ENCODE measurements around the gene PPP1R14D. TPM values are rescaled to one million over a fixed set of nuclear protein-coding genes. Genes with fewer than 3 reads are reported as not detected.

Gene PPP1R14D
- total and polyA plus RNA-seq, 2 donors (not counting 3 experiments of a cell fraction or from before 2014, with no cell fraction given) = not detected

DNA sequence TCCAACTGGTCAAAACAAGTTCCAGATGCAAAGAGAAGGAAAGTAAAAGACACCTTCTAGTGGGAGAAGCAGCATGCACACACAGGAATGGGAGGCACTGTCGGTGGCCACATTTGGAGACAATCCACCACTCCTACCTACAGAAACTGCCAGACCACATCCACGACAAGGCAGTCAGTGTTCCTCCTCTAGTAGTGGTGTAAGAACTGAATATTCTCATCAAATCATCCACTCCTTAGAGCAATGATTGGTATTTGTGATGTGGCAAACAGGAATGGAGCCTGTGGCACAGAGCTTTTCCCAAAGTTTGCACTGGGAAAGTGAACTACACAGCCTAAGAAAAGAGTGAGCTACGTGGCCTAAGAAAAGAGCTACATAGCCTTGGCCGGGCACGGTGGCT, 10.2 kb upstream of the PPP1R14D start:
- ChIA-PET CTCF (interaction anchor here (1.0 to 8.3 kb wide), 3 partner anchors 9 to 19 kb away, joined by 3 to 71 read pairs (median 3); partner anchors contain the start of gene PPP1R14D), POLR2A (no interaction called here)
- no peak for FAIRE-seq
- H3K9me1 ChIP-seq (replicated peaks; ENCODE audit: control insufficient read depth, extremely low read depth, insufficient read depth, low read length) = no peaks in the 10 kb centered on the region
- BruUV-seq (replicated peaks) = no TSS peak
- intact Hi-C loops (cut with micrococcal nuclease) (no loop called here), dilution Hi-C loops (cut with MboI; ENCODE audit: extremely low pct_ligation_motif_present, low sequenced_read_pairs) (no loop called here)
- H3K9me3 ChIP-seq (replicated peaks; ENCODE audit: control insufficient read depth, insufficient read depth, low read length) = no peaks in the 10 kb centered on the region
- no peak overlapping the region for H3K9ac ChIP-seq (replicated peaks; ENCODE audit: extremely low read depth, insufficient read depth, low read length)
- H3K4me3 ChIP-seq (replicated peaks in 1 of 3; ENCODE audit: insufficient read depth in 1 of 3, low read depth in 1 of 3, low read length in 3 of 3) = no peak overlapping the region
- no peaks in the 10 kb centered on the region for H3K4me1 ChIP-seq (ENCODE audit: control insufficient read depth, extremely low read depth, insufficient read depth, low read length)
- no peak for TF ChIP-seq GATA2 (IDR thresholded peaks at IDR 0.05; ENCODE audit: insufficient read depth, insufficient read length, low read depth, low read length)
- TF ChIP-seq CTCF (IDR thresholded peaks at IDR 0.05; ENCODE audit: extremely low read depth in 1 of 2, insufficient read depth in 1 of 2, low read depth in 1 of 2, low read length in 2 of 2) = no peak
- no peak for TF ChIP-seq MAX (IDR thresholded peaks at IDR 0.05; ENCODE audit: insufficient read depth, insufficient read length)
- TF ChIP-seq POLR2AphosphoS5 (IDR thresholded peaks at IDR 0.05; ENCODE audit: insufficient read depth, low read depth, low read length) = no peak
- TF ChIP-seq MYC (IDR thresholded peaks at IDR 0.05; ENCODE audit: low read depth, low read length) = no peak
- no peak for TF ChIP-seq EZH2 (IDR thresholded peaks at IDR 0.05; ENCODE audit: borderline replicate concordance, low read depth, low read length, severe bottlenecking)
- TF ChIP-seq POLR2A (IDR thresholded peaks at IDR 0.05; ENCODE audit: low read depth, low read length) = no peak
- no peak for TF ChIP-seq FOS (IDR thresholded peaks at IDR 0.05; ENCODE audit: borderline replicate concordance, insufficient read depth, low read length)
- no peaks in the 10 kb centered on the region for H3K36me3 ChIP-seq (ENCODE audit: control insufficient read depth in 2 of 2, extremely low read depth in 1 of 2, insufficient read depth in 2 of 2, low read length in 2 of 2)
- H2AFZ ChIP-seq (ENCODE audit: low read depth, low read length) = no peak overlapping the region
- no peaks in the 10 kb centered on the region for H3K79me2 ChIP-seq (ENCODE audit: control insufficient read depth, insufficient read depth, low read length)
- H3K27me3 ChIP-seq (ENCODE audit: control insufficient read depth in 2 of 2, insufficient read depth in 2 of 2, low read length in 2 of 2) = peaks cover 8 to 9% of the 10 kb centered on the region in 2 experiments
- no peaks in the 10 kb centered on the region for H4K20me1 ChIP-seq (replicated peaks; ENCODE audit: control insufficient read depth, extremely low read depth, insufficient read depth, low read length)
- H3K4me2 ChIP-seq (ENCODE audit: insufficient read depth, low read length) = no peak overlapping the region
- H3K27ac ChIP-seq (ENCODE audit: insufficient read depth, low read depth, low read length) = no peak overlapping the region
- DNase-seq (ENCODE audit: low read depth, low spot score) = no peak

Measured in endothelial cell of umbilical vein (primary cell).